WTC11 (cell line): ENCODE results near the gene ATF3.

ENCODE experiments used
- FOXP1 ChIP-seq: sonication (generic); formaldehyde crosslinking; IDR thresholded peaks from 2 replicates; pipeline ENCODE4 v1.8.0; 2022; ENCODE audit warnings: missing genetic modification reagents, mild to moderate bottlenecking, moderate library complexity, borderline replicate concordance
- TCF7 ChIP-seq: sonication (generic); formaldehyde crosslinking; IDR thresholded peaks from 2 replicates; pipeline ENCODE4 v1.8.0; 2022; ENCODE audit warnings: mild to moderate bottlenecking, low read depth, missing genetic modification reagents, moderate library complexity
- ZNF263 ChIP-seq: sonication (generic); formaldehyde crosslinking; IDR thresholded peaks from 2 replicates; pipeline ENCODE4 v1.8.1; 2022; ENCODE audit warnings: low read depth, mild to moderate bottlenecking, moderate library complexity, missing genetic modification reagents
- TF ChIP-seq, protein P1 (sequence below): fragments of 200-600 bp; IDR thresholded peaks from 2 replicates; pipeline ENCODE4 v1.8.0; 2022; ENCODE audit warnings: antibody characterized with exemption
- TF ChIP-seq, protein P2 (sequence below): fragments of 250-450 bp; sonication (Bioruptor Pico); IDR thresholded peaks from 2 replicates; pipeline ENCODE4 v2.1.2; 2022; ENCODE audit warnings: mild to moderate bottlenecking, moderate library complexity
- TF ChIP-seq, protein P3 (sequence below): sonication (generic); formaldehyde crosslinking; IDR thresholded peaks from 2 replicates; pipeline ENCODE4 v1.8.0; 2023; ENCODE audit warnings: missing genetic modification reagents
- TF ChIP-seq, protein P4 (sequence below): sonication (generic); formaldehyde crosslinking; IDR thresholded peaks from 2 replicates; pipeline ENCODE4 v1.8.1; 2023; ENCODE audit warnings: mild to moderate bottlenecking, missing genetic modification reagents
- TF ChIP-seq, protein P5 (sequence below): sonication (generic); formaldehyde crosslinking; IDR thresholded peaks from 2 replicates; pipeline ENCODE4 v1.8.0; 2022; ENCODE audit warnings: mild to moderate bottlenecking, missing genetic modification reagents

DNA sequence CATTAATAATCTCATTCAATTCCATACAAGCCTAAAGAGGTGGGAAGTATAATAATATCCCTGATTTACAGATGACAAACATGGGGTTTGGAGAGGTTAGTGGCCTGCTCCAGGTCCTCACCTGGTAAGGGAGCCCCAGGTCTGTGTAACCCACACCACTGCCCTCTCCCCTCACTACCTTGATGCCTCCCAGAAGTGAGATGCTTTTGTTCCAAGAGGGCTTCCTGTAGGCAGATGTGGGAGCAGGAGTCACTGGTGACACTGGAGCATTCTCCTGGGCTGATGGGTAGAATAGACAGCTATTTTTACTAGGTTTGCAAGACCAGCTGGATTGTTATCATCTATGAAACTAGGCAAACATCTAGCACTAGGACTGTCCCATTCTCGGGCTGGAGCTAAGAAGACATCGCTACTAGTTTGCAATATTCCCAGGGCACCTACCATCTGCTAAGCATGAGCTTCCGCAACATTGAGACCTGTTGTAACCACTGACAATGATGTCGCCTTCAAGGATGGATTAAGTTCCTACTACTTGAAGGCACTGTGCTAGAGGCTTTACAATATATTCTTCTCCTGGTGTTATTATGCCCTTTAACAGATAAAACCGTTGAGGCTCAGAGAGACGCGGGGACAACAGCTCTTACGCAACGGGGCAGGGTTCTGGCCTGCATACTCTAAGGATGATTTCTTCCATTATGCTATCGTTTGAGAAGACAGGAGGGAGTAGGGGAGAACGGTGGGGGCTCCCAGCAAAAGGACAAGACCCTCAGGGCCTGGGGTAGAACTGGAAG, 56.0 kb downstream of the ATF3 start:
- TF ChIP-seq, protein P1, sequence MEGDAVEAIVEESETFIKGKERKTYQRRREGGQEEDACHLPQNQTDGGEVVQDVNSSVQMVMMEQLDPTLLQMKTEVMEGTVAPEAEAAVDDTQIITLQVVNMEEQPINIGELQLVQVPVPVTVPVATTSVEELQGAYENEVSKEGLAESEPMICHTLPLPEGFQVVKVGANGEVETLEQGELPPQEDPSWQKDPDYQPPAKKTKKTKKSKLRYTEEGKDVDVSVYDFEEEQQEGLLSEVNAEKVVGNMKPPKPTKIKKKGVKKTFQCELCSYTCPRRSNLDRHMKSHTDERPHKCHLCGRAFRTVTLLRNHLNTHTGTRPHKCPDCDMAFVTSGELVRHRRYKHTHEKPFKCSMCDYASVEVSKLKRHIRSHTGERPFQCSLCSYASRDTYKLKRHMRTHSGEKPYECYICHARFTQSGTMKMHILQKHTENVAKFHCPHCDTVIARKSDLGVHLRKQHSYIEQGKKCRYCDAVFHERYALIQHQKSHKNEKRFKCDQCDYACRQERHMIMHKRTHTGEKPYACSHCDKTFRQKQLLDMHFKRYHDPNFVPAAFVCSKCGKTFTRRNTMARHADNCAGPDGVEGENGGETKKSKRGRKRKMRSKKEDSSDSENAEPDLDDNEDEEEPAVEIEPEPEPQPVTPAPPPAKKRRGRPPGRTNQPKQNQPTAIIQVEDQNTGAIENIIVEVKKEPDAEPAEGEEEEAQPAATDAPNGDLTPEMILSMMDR = no peak
- TF ChIP-seq, protein P2, sequence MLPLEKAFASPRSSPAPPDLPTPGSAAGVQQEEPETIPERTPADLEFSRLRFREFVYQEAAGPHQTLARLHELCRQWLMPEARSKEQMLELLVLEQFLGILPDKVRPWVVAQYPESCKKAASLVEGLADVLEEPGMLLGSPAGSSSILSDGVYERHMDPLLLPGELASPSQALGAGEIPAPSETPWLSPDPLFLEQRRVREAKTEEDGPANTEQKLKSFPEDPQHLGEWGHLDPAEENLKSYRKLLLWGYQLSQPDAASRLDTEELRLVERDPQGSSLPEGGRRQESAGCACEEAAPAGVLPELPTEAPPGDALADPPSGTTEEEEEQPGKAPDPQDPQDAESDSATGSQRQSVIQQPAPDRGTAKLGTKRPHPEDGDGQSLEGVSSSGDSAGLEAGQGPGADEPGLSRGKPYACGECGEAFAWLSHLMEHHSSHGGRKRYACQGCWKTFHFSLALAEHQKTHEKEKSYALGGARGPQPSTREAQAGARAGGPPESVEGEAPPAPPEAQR (CRISPR knock-in tag) = no peak
- TF ChIP-seq, protein P3, sequence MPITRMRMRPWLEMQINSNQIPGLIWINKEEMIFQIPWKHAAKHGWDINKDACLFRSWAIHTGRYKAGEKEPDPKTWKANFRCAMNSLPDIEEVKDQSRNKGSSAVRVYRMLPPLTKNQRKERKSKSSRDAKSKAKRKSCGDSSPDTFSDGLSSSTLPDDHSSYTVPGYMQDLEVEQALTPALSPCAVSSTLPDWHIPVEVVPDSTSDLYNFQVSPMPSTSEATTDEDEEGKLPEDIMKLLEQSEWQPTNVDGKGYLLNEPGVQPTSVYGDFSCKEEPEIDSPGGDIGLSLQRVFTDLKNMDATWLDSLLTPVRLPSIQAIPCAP (CRISPR knock-in tag) = no peak
- TF ChIP-seq, protein P4, sequence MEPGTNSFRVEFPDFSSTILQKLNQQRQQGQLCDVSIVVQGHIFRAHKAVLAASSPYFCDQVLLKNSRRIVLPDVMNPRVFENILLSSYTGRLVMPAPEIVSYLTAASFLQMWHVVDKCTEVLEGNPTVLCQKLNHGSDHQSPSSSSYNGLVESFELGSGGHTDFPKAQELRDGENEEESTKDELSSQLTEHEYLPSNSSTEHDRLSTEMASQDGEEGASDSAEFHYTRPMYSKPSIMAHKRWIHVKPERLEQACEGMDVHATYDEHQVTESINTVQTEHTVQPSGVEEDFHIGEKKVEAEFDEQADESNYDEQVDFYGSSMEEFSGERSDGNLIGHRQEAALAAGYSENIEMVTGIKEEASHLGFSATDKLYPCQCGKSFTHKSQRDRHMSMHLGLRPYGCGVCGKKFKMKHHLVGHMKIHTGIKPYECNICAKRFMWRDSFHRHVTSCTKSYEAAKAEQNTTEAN (CRISPR knock-in tag) = no peak
- TF ChIP-seq TCF7 (no peak), FOXP1 (CRISPR knock-in tag) (no peak), ZNF263 (CRISPR knock-in tag) (no peak)
- TF ChIP-seq, protein P5, sequence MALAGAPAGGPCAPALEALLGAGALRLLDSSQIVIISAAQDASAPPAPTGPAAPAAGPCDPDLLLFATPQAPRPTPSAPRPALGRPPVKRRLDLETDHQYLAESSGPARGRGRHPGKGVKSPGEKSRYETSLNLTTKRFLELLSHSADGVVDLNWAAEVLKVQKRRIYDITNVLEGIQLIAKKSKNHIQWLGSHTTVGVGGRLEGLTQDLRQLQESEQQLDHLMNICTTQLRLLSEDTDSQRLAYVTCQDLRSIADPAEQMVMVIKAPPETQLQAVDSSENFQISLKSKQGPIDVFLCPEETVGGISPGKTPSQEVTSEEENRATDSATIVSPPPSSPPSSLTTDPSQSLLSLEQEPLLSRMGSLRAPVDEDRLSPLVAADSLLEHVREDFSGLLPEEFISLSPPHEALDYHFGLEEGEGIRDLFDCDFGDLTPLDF = no peak
